Activated CD4-positive, alpha-beta T cell treated with anti-CD3 and anti-CD28 coated beads for 36 hours (primary cell): ENCODE data around the gene SLC17A1. TPM values are rescaled to one million over a fixed set of nuclear protein-coding genes. Genes with fewer than 3 reads are reported as not detected.
A peak's percentile ranks its signal among the peaks of the same experiment; 100 is the strongest.

Experiments used
- ATAC-seq: fragments of 200-7000 bp; cut with Tn5 transposase; one replicate; pipeline ENCODE4 v1.10.0; 2021; ENCODE audit warnings: mild to moderate bottlenecking, moderate library complexity
- CTCF ChIA-PET: fragments of 350-600 bp; sonication (Branson Sonifier 250); formaldehyde crosslinking; loops from one replicate; lab custom pipeline; 2021; ENCODE audit warnings: antibody characterized with exemption; lab: Charles Lee
- POLR2A ChIA-PET: fragments of 350-600 bp; sonication (Branson Sonifier 250); formaldehyde crosslinking; loops from one replicate; lab custom pipeline; 2021; ENCODE audit warnings: antibody characterized with exemption, inconsistent platforms; lab: Charles Lee
- DNase-seq: peaks from one replicate; pipeline ENCODE4 v3.0.0-alpha.2; 2020
- H3K27ac Mint-ChIP-seq: one replicate; pipeline ENCODE4 v1.8.0; 2021; ENCODE audit warnings: mixed read lengths
- H3K27me3 Mint-ChIP-seq: one replicate; pipeline ENCODE4 v1.8.0; 2021; ENCODE audit warnings: mixed read lengths
- H3K36me3 Mint-ChIP-seq: one replicate; pipeline ENCODE4 v1.8.0; 2021; ENCODE audit warnings: low read depth, mixed read lengths
- H3K4me1 Mint-ChIP-seq: one replicate; pipeline ENCODE4 v1.8.0; 2021; ENCODE audit warnings: mixed read lengths
- H3K4me3 Mint-ChIP-seq: one replicate; pipeline ENCODE4 v1.8.0; 2021; ENCODE audit warnings: mild to moderate bottlenecking, moderate library complexity, mixed read lengths
- H3K9me3 Mint-ChIP-seq: one replicate; pipeline ENCODE4 v1.8.0; 2021; ENCODE audit warnings: low read depth, mixed read lengths
- intact Hi-C, 2 experiments: fragments of 100-400 bp; cut with DNase I in 1 of 2; cut with micrococcal nuclease in 1 of 2; formaldehyde crosslinking; loops; one replicate each; pipeline versions ENCODE4 v1.14.2 to v1.15.1; 2022 to 2024; cut with DNase I, micrococcal nuclease
- total RNA-seq, 2 experiments: library from RNA; stranded (reverse); gene quantifications; one replicate each; pipeline ENCODE4 v1.2.3, GENCODE V29; 2021

SLC17A1 gene
- total RNA-seq, result under 1 TPM in 1 of 2 experiments, not detected in 1; 0.09 TPM

- Mint-ChIP-seq H3K36me3 (no peaks in the 10 kb centered on the region), H3K27me3 (peaks cover 19% of the 10 kb centered on the region), H3K27ac (no peak within 1 kb of the TSS), H3K4me3 (no peak within 1 kb of the TSS), H3K9me3 (no peaks in the 10 kb centered on the region), H3K4me1 (peaks cover 10% of the 10 kb centered on the region)
- ATAC-seq (no peak), DNase-seq (no peak)
- CTCF ChIA-PET, result no interaction called here
- intact Hi-C loops, result no loop called here
- POLR2A ChIA-PET, result no interaction called here
Observed at GRCh38 chr6:25831532-25832306, at the start of gene SLC17A1. SLC17A1 (minus strand) TSS chr6:25832052; CDS start chr6:25830557, 1,495 bp downstream.

- intact Hi-C loops, result loop anchor here in 1 of 2 experiments (10.0 kb wide), 1 partner anchor 64 kb away; no protein-coding TSS in a partner anchor
Observed at GRCh38 chr6:25880601-25881000, 48.7 kb upstream of the SLC17A1 start.

GRCh38 chr6:25878721-25879322 lies 47.0 kb upstream of the SLC17A1 start:
- H3K36me3 Mint-ChIP-seq, result no peaks in the 10 kb centered on the region
- no peak overlapping the region for H3K4me3 Mint-ChIP-seq
- no peak for ATAC-seq
- no peak overlapping the region for H3K27ac Mint-ChIP-seq
- no peak for DNase-seq
- H3K27me3 Mint-ChIP-seq, result peaks cover 2% of the 10 kb centered on the region
- ChIA-PET POLR2A (no interaction called here), CTCF (interaction anchor here (2.2 kb wide), 1 partner anchor 13 kb away, joined by 9 read pairs; no protein-coding TSS in a partner anchor)
- H3K4me1 Mint-ChIP-seq, result peaks cover 9% of the 10 kb centered on the region
- intact Hi-C loops, result no loop called here
- H3K9me3 Mint-ChIP-seq, result no peaks in the 10 kb centered on the region

More at GRCh38 chr6:25880601-25881000, 48.7 kb upstream of the SLC17A1 start:
- no peak for DNase-seq
- peaks cover 3% of the 10 kb centered on the region for H3K4me1 Mint-ChIP-seq
- ChIA-PET POLR2A (no interaction called here), CTCF (interaction anchor here (0.6 to 2.2 kb wide), 4 partner anchors 11 to 112 kb away, joined by 3 to 9 read pairs (median 3); no protein-coding TSS in a partner anchor)
- H3K9me3 Mint-ChIP-seq, result no peaks in the 10 kb centered on the region
- no peak overlapping the region for H3K4me3 Mint-ChIP-seq
- ATAC-seq, result no peak
- no peak overlapping the region for H3K27ac Mint-ChIP-seq
- H3K36me3 Mint-ChIP-seq, result no peaks in the 10 kb centered on the region
- peaks cover 2% of the 10 kb centered on the region for H3K27me3 Mint-ChIP-seq

GRCh38 chr6:25875926-25876602 lies 44.2 kb upstream of the SLC17A1 start:
- H3K27me3 Mint-ChIP-seq, result peaks cover 2% of the 10 kb centered on the region
- intact Hi-C loops, result no loop called here
- DNase-seq (no peak), ATAC-seq (no peak)
- H3K4me3 Mint-ChIP-seq, result no peak overlapping the region
- ChIA-PET CTCF (no interaction called here), POLR2A (no interaction called here)
- no peak overlapping the region for H3K27ac Mint-ChIP-seq
- H3K36me3 Mint-ChIP-seq, result no peaks in the 10 kb centered on the region
- peaks cover 18% of the 10 kb centered on the region for H3K4me1 Mint-ChIP-seq
- H3K9me3 Mint-ChIP-seq, result no peaks in the 10 kb centered on the region

GRCh38 chr6:25875563-25875905 lies 43.7 kb upstream of the SLC17A1 start:
- CTCF ChIA-PET, result interaction anchor here (1.3 kb wide), 1 partner anchor 87 kb away, joined by 5 read pairs; no protein-coding TSS in a partner anchor
- Mint-ChIP-seq H3K4me3 (no peak overlapping the region), H3K27me3 (peaks cover 2% of the 10 kb centered on the region), H3K27ac (no peak overlapping the region), H3K9me3 (no peaks in the 10 kb centered on the region), H3K36me3 (no peaks in the 10 kb centered on the region), H3K4me1 (peaks cover 18% of the 10 kb centered on the region)
- intact Hi-C loops, result no loop called here
- ATAC-seq (no peak), DNase-seq (no peak)
- POLR2A ChIA-PET, result no interaction called here

- Mint-ChIP-seq H3K27me3 (peaks cover 2% of the 10 kb centered on the region), H3K4me1 (peaks cover 18% of the 10 kb centered on the region), H3K9me3 (no peaks in the 10 kb centered on the region), H3K27ac (no peak overlapping the region), H3K4me3 (no peak overlapping the region), H3K36me3 (no peaks in the 10 kb centered on the region)
- ChIA-PET CTCF (interaction anchor here (1.3 kb wide), 1 partner anchor 86 kb away, joined by 5 read pairs; no protein-coding TSS in a partner anchor), POLR2A (no interaction called here)
- DNase-seq (no peak), ATAC-seq (peak; percentile 67)
- intact Hi-C loops, result no loop called here
Observed at GRCh38 chr6:25874822-25875562, 43.1 kb upstream of the SLC17A1 start.

- CTCF ChIA-PET, result interaction anchor here (1.3 kb wide), 2 partner anchors 86 to 153 kb away, joined by 3 to 5 read pairs; no protein-coding TSS in a partner anchor
- POLR2A ChIA-PET, result no interaction called here
- peaks cover 2% of the 10 kb centered on the region for H3K27me3 Mint-ChIP-seq
- H3K27ac Mint-ChIP-seq, result no peak within 1 kb of the TSS
- no peaks in the 10 kb centered on the region for H3K36me3 Mint-ChIP-seq
- H3K4me1 Mint-ChIP-seq, result peaks cover 18% of the 10 kb centered on the region
- ATAC-seq (no peak), DNase-seq (no peak)
- no peak within 1 kb of the TSS for H3K4me3 Mint-ChIP-seq
- intact Hi-C loops, result no loop called here
- H3K9me3 Mint-ChIP-seq, result no peaks in the 10 kb centered on the region
Observed at GRCh38 chr6:25874118-25874517, 42.3 kb upstream of the SLC17A1 start, which contains the start of gene SLC17A3. SLC17A3 (minus strand) TSS chr6:25874243; CDS start chr6:25868387, 5,856 bp downstream.

GRCh38 chr6:25872814-25873213 lies 41.0 kb upstream of the SLC17A1 start:
- no peaks in the 10 kb centered on the region for H3K36me3 Mint-ChIP-seq
- peak; percentile 42 for ATAC-seq
- ChIA-PET POLR2A (no interaction called here), CTCF (interaction anchor here (0.7 to 1.3 kb wide), 6 partner anchors 10 to 398 kb away, joined by 3 to 4 read pairs (median 3); no protein-coding TSS in a partner anchor)
- intact Hi-C loops, result no loop called here
- H3K9me3 Mint-ChIP-seq, result no peaks in the 10 kb centered on the region
- no peak overlapping the region for H3K4me3 Mint-ChIP-seq
- DNase-seq, result peak; percentile 5
- peaks cover 20% of the 10 kb centered on the region for H3K4me1 Mint-ChIP-seq
- H3K27me3 Mint-ChIP-seq, result no peaks in the 10 kb centered on the region
- H3K27ac Mint-ChIP-seq, result no peak overlapping the region

GRCh38 chr6:25869840-25870239 lies 38.0 kb upstream of the SLC17A1 start:
- Mint-ChIP-seq H3K27ac (no peak overlapping the region), H3K27me3 (no peaks in the 10 kb centered on the region), H3K36me3 (no peaks in the 10 kb centered on the region), H3K4me3 (no peak overlapping the region), H3K9me3 (no peaks in the 10 kb centered on the region), H3K4me1 (peaks cover 25% of the 10 kb centered on the region)
- CTCF ChIA-PET, result no interaction called here
- no peak for DNase-seq
- intact Hi-C loops, result no loop called here
- ATAC-seq, result no peak
- POLR2A ChIA-PET, result no interaction called here

- Mint-ChIP-seq H3K27me3 (no peaks in the 10 kb centered on the region), H3K27ac (no peak overlapping the region), H3K36me3 (no peaks in the 10 kb centered on the region), H3K4me1 (peaks cover 27% of the 10 kb centered on the region), H3K4me3 (no peak overlapping the region), H3K9me3 (no peaks in the 10 kb centered on the region)
- DNase-seq (no peak), ATAC-seq (peak; percentile 24)
- intact Hi-C loops, result no loop called here
- CTCF ChIA-PET, result no interaction called here
- POLR2A ChIA-PET, result no interaction called here
Observed at GRCh38 chr6:25868436-25869183, 36.8 kb upstream of the SLC17A1 start.
